Medulla oblongata (tissue), 1 donor: ENCODE measurements around the gene C17orf114.
"Not testable (repeated sequence)": the region's sequence is repeated elsewhere in the genome, so short reads cannot be mapped to it uniquely, and the experiment has no call there.

Experiments used
- DNase-seq: peaks from one replicate; pipeline ENCODE4 v3.0.0-alpha.2; 2015; ENCODE audit errors: extremely low spot score

The C17orf114 gene

GRCh38 chr17:4802228-4802627, at the start of gene C17orf114:
Gene C17orf114, minus strand, starts transcription at chr17:4802328.
- DNase-seq, result no peak

GRCh38 chr17:4851084-4851483, 49.0 kb upstream of the C17orf114 start:
- no peak for DNase-seq

GRCh38 chr17:4850246-4850645, 48.1 kb upstream of the C17orf114 start:
- DNase-seq, result no peak

- no peak for DNase-seq
Observed at GRCh38 chr17:4849011-4849536, 46.9 kb upstream of the C17orf114 start.

- no peak for DNase-seq
Observed at GRCh38 chr17:4846635-4847390, 44.7 kb upstream of the C17orf114 start.

- peak; percentile 78 for DNase-seq
Observed at GRCh38 chr17:4845118-4845517, 43.0 kb upstream of the C17orf114 start.

- DNase-seq, result no peak
Observed at GRCh38 chr17:4843321-4844000, 41.3 kb upstream of the C17orf114 start.

GRCh38 chr17:4842376-4842775, 40.2 kb upstream of the C17orf114 start:
- no peak for DNase-seq

- no peak for DNase-seq
Observed at GRCh38 chr17:4840893-4841242, 38.7 kb upstream of the C17orf114 start.

GRCh38 chr17:4839965-4840892, 38.1 kb upstream of the C17orf114 start:
- no peak for DNase-seq

GRCh38 chr17:4839221-4839620, 37.1 kb upstream of the C17orf114 start:
- peak; percentile 8 for DNase-seq

GRCh38 chr17:4838309-4838785, 36.2 kb upstream of the C17orf114 start:
- DNase-seq, result peak; percentile 19

- DNase-seq, result peak; percentile 76
Observed at GRCh38 chr17:4837471-4838308, 35.6 kb upstream of the C17orf114 start.

GRCh38 chr17:4836221-4836620, 34.1 kb upstream of the C17orf114 start:
- no peak for DNase-seq

- no peak for DNase-seq
Observed at GRCh38 chr17:4834681-4835020, 32.5 kb upstream of the C17orf114 start.

- DNase-seq, result peak; percentile 60
Observed at GRCh38 chr17:4833941-4834680, 32.0 kb upstream of the C17orf114 start.

- DNase-seq, result peak; percentile 96
Observed at GRCh38 chr17:4833178-4833940, 31.2 kb upstream of the C17orf114 start, which contains the start of gene MINK1. Gene MINK1, plus strand, starts transcription at chr17:4833340. Its CDS starts 244 bp downstream, at chr17:4833584.

GRCh38 chr17:4832829-4833177, 30.7 kb upstream of the C17orf114 start:
- DNase-seq, result not testable (repeated sequence)

- DNase-seq, result no peak
Observed at GRCh38 chr17:4827399-4827798, 25.3 kb upstream of the C17orf114 start.
